Endodermal cell (in vitro differentiated cells): Measurements from ENCODE around the gene PDE7B. TPM values are rescaled to one million over a fixed set of nuclear protein-coding genes. Genes with fewer than 3 reads are reported as not detected.
A peak's percentile ranks its signal among the peaks of the same experiment; 100 is the strongest.

Experiments used
- DNase-seq: peaks from one replicate; pipeline ENCODE4 v3.0.0-alpha.2; 2017
- H3K27ac ChIP-seq: 2 replicates; pipeline ENCODE4 v1.5.1; 2013; ENCODE audit warnings: mild to moderate bottlenecking, low read depth, low read length, moderate library complexity
- H3K27me3 ChIP-seq: 2 replicates; pipeline ENCODE4 v1.6.1; 2013; ENCODE audit warnings: mild to moderate bottlenecking, low read length, moderate library complexity; ENCODE audit not compliant: insufficient read depth, control insufficient read depth, poor library complexity, severe bottlenecking
- H3K36me3 ChIP-seq: 2 replicates; pipeline ENCODE4 v1.7.0; 2013; ENCODE audit warnings: mild to moderate bottlenecking, low read length, moderate library complexity; ENCODE audit not compliant: control insufficient read depth, insufficient read depth
- H3K4me1 ChIP-seq: one replicate; pipeline ENCODE4 v1.7.0; 2013; ENCODE audit warnings: low read length; ENCODE audit not compliant: control insufficient read depth, insufficient read depth
- H3K4me3 ChIP-seq: 2 replicates; pipeline ENCODE4 v1.5.1; 2013; ENCODE audit warnings: mild to moderate bottlenecking, low read length, moderate library complexity
- H3K9ac ChIP-seq: 2 replicates; pipeline ENCODE4 v1.6.1; 2013; ENCODE audit warnings: mild to moderate bottlenecking, low read length, moderate library complexity; ENCODE audit not compliant: poor library complexity, severe bottlenecking; ENCODE audit errors: extremely low read depth
- H3K9me3 ChIP-seq: 2 replicates; pipeline ENCODE4 v1.6.1; 2013; ENCODE audit warnings: mild to moderate bottlenecking, low read length, moderate library complexity; ENCODE audit not compliant: control insufficient read depth
- H3K27ac Mint-ChIP-seq: 2 replicates; pipeline ENCODE4 v1.8.0; 2020; ENCODE audit warnings: mixed read lengths
- H3K27me3 Mint-ChIP-seq: 2 replicates; pipeline ENCODE4 v1.8.0; 2021; ENCODE audit warnings: mild to moderate bottlenecking, mixed read lengths; ENCODE audit not compliant: insufficient read depth
- H3K36me3 Mint-ChIP-seq: 2 replicates; pipeline ENCODE4 v1.8.0; 2020; ENCODE audit warnings: low read depth, mixed read lengths
- H3K4me1 Mint-ChIP-seq: 2 replicates; pipeline ENCODE4 v1.8.0; 2020; ENCODE audit warnings: mixed read lengths
- H3K4me3 Mint-ChIP-seq: 2 replicates; pipeline ENCODE4 v1.8.0; 2020; ENCODE audit warnings: mild to moderate bottlenecking, moderate library complexity, mixed read lengths
- H3K9me3 Mint-ChIP-seq: 2 replicates; pipeline ENCODE4 v1.8.0; 2020; ENCODE audit warnings: mild to moderate bottlenecking, mixed read lengths
- CTCF ChIP-seq: fragments of 200-600 bp; sonication (generic); conservative IDR thresholded peaks from 2 replicates; pipeline ENCODE4 v1.5.0; 2021; ENCODE audit warnings: antibody characterized with exemption, mild to moderate bottlenecking
- WGBS, 2 experiments: methylation state at CpG; one replicate each; pipeline versions ENCODE4 v1.1.5 to v1.1.7; 2013; ENCODE audit warnings: missing lambda C conversion rate in 2 of 2, mixed read lengths in 1 of 2; ENCODE audit not compliant: insufficient coverage in 1 of 2, insufficient read length in 1 of 2; 5-methylcytosine and 5-hydroxymethylcytosine counted together
- total RNA-seq, 2 donors: library from RNA; stranded (reverse); fragmentation: NEBNext Ultra II Directional in 1 of 2; extraction: Animal tissue kit (Norgen Biotek cat#: 25700) in 1 of 2; gene quantifications; 2 replicates in 1 of 2; 3 replicates in 1 of 2; pipeline ENCODE4 v1.2.1, GENCODE V29; 2021

PDE7B gene
- total RNA-seq, 2 donors from 2014 or later: 0.26 TPM; not detected in 1

GRCh38 chr6:136113736-136114173, 262.3 kb downstream of the PDE7B start:
- peak overlapping the region; percentile 91 for H3K27ac ChIP-seq
- no peaks in the 10 kb centered on the region for H3K9me3 Mint-ChIP-seq
- 15 to 47% methylated on average over 5 of the region's 5 CpGs for WGBS, 2 experiments
- H3K9me3 ChIP-seq: no peaks in the 10 kb centered on the region
- no peak overlapping the region for H3K27ac Mint-ChIP-seq
- H3K4me3 ChIP-seq: no peak overlapping the region
- no peak for TF ChIP-seq CTCF
- H3K4me1 Mint-ChIP-seq: peaks cover 8% of the 10 kb centered on the region
- no peaks in the 10 kb centered on the region for H3K36me3 Mint-ChIP-seq
- no peaks in the 10 kb centered on the region for H3K27me3 ChIP-seq
- H3K36me3 ChIP-seq: no peaks in the 10 kb centered on the region
- no peak overlapping the region for H3K4me3 Mint-ChIP-seq
- peak; percentile 77 for DNase-seq
- H3K4me1 ChIP-seq: peaks cover 5% of the 10 kb centered on the region
- no peak overlapping the region for H3K9ac ChIP-seq
- H3K27me3 Mint-ChIP-seq: peaks cover 7% of the 10 kb centered on the region

GRCh38 chr6:136114661-136115060, 263.2 kb downstream of the PDE7B start:
- H3K27me3 Mint-ChIP-seq: peaks cover under 1% of the 10 kb centered on the region
- H3K9me3 ChIP-seq: no peaks in the 10 kb centered on the region
- H3K36me3 ChIP-seq: no peaks in the 10 kb centered on the region
- no peaks in the 10 kb centered on the region for H3K36me3 Mint-ChIP-seq
- H3K4me3 Mint-ChIP-seq: no peak overlapping the region
- no peak for DNase-seq
- WGBS, 2 experiments: 94 to 100% methylated on average over 3 to 7 of the region's 7 CpGs
- H3K9me3 Mint-ChIP-seq: no peaks in the 10 kb centered on the region
- no peaks in the 10 kb centered on the region for H3K27me3 ChIP-seq
- peaks cover 5% of the 10 kb centered on the region for H3K4me1 ChIP-seq
- peaks cover 8% of the 10 kb centered on the region for H3K4me1 Mint-ChIP-seq
- H3K9ac ChIP-seq: no peak overlapping the region
- no peak overlapping the region for H3K27ac Mint-ChIP-seq
- no peak overlapping the region for H3K27ac ChIP-seq
- H3K4me3 ChIP-seq: no peak overlapping the region
- TF ChIP-seq CTCF: no peak

- no peaks in the 10 kb centered on the region for H3K9me3 Mint-ChIP-seq
- H3K9ac ChIP-seq: no peak overlapping the region
- no peak for TF ChIP-seq CTCF
- WGBS, 2 experiments: 92 to 95% methylated on average over 1 of the region's 1 CpG
- H3K36me3 ChIP-seq: no peaks in the 10 kb centered on the region
- no peaks in the 10 kb centered on the region for H3K9me3 ChIP-seq
- H3K4me1 ChIP-seq: peaks cover 5% of the 10 kb centered on the region
- H3K27ac ChIP-seq: no peak overlapping the region
- H3K27me3 Mint-ChIP-seq: no peaks in the 10 kb centered on the region
- H3K27me3 ChIP-seq: no peaks in the 10 kb centered on the region
- no peak for DNase-seq
- no peak overlapping the region for H3K4me3 Mint-ChIP-seq
- H3K4me3 ChIP-seq: no peak overlapping the region
- no peak overlapping the region for H3K27ac Mint-ChIP-seq
- H3K36me3 Mint-ChIP-seq: no peaks in the 10 kb centered on the region
- peaks cover 8% of the 10 kb centered on the region for H3K4me1 Mint-ChIP-seq
Measured at GRCh38 chr6:136115941-136116340, 264.4 kb downstream of the PDE7B start.
